NCI-H82 treated with DMSO at 0.1 percent for 48 hours (cell line): ENCODE measurements around the gene TTPAL.

Source experiments
- DNase-seq: peaks from one replicate; lab custom pipeline; 2025; ENCODE audit not compliant: unreplicated experiment; lab: John Stamatoyannopoulos, UW

Gene TTPAL

DNA sequence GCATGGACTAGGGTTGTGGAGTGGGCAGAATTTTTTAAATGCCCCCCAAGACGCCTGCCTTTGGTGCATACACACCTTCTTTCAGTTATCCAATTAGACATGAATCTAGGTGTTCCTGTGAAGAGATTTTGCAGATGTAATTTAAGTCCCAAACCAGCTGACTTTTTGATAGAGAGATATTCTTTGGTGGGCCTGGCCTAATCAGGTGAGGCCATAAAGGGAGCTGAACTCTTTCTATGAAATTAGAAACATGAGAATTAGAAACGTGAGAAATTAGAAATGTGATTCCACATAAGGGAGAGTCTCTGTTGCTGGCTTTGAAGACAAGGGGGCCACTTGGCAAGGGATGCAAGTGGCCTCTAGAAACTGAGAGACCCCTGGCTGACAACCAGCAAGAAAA lies 36.4 kb upstream of the TTPAL start:
- DNase-seq: no peak

DNA sequence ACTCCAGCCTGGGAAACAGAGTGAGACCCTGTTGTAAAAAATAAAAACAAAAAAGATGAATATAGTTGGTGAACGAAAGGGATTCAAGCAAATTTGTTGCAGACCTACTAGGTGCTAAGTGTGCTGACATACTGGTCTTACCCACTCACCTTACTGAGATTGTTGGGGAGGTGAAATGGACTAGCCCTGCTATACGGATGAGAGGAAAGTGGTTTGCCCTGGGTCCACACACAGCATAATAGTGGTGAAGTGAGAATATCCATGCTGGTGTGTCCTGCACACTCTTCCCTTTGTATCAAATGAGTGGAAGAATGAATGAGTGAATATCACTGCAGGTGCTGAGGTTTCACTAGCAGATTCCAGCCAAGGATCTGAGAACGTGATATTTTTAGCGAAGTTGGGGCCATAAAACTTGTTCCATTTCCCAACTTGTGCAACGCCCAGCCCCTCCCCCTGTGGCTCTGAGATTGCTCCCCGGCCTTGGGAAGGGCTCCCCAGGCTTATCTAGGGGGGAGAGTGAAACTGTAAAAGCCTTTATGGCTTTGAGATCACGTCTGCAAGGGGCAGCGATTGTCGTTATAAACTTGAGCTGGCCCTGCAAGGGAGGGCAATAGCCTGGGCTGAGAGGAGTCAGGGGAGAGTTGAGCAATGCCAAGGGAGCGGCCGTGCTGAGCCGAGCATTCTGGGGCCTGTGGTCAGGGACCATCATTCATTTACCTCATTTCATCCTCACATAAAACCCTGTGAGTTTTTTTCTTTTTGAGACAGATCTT lies 33.2 kb upstream of the TTPAL start:
- no peak for DNase-seq

DNA sequence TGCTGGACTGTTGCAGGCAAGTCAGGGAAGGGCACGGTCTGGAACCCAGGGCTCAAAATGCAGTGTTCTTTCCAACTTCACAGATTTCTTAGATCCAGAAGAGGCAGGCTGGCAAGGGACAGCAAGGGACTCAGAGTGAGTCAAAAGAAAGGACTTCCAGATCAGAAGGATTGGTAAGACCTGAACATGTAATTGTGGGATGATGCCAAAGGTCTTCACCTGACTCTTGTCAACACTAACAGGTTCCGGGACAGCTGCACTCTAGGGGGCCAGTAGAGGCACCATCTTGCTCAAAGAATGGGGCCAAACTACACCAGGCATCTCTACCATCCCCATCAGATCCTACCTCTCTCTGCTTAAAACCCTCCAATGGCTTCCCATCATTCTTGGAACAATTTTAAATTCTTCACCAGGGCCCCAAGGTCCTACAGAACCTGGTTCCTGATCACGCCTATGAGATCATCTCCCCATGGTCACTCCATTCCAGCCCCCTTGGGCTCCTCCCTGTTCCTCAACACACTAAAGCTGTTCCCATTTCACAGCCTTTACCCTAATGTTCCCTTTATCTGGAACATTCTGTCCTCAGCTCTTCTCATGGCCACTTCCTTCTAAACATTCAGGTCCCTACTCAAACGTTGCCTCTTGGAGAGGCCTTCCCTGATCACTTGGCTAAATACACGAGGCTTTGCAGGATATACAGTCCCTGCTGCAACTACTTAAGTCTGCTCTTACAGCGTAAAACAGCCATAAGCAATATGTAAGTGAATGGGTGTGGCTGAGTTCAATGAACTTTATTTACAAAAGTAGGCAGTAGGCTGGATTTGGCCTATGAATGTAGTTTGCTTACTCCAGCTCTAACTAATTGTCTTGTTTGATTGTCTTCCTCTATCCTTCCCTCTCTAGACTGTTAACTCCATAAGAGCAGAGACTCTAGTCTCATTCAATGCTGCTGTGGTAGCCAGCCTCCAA lies 29.6 kb upstream of the TTPAL start:
- DNase-seq: no peak

DNA sequence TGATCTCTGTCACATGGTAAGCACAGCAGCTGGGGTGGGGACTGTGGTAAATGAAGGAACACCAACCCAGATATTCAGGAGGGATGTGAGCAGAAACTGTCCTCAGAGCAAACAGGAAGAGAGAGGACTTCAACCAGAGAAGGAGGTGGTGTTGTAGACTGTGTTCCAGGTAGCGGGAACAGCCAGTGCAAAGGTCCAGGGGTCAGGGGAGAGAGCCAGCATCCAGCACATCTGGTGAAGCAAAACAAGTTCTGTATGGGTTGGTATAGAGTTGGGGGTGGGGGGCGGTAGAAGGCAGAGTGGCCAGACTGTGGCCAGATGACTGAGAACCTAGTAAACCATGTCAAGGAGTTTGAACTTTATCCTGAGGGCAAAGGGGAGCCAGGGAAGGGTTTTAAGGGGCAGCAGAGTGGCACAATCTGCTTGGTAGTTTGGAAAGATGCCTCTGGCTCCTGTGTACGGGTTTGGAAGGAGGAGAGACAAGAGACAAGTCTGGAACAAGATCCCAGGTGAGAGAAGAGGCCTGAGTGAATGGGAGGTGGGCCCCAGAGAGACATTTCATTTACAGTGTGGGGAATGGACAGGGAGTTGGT lies 27.8 kb upstream of the TTPAL start:
- no peak for DNase-seq

DNA sequence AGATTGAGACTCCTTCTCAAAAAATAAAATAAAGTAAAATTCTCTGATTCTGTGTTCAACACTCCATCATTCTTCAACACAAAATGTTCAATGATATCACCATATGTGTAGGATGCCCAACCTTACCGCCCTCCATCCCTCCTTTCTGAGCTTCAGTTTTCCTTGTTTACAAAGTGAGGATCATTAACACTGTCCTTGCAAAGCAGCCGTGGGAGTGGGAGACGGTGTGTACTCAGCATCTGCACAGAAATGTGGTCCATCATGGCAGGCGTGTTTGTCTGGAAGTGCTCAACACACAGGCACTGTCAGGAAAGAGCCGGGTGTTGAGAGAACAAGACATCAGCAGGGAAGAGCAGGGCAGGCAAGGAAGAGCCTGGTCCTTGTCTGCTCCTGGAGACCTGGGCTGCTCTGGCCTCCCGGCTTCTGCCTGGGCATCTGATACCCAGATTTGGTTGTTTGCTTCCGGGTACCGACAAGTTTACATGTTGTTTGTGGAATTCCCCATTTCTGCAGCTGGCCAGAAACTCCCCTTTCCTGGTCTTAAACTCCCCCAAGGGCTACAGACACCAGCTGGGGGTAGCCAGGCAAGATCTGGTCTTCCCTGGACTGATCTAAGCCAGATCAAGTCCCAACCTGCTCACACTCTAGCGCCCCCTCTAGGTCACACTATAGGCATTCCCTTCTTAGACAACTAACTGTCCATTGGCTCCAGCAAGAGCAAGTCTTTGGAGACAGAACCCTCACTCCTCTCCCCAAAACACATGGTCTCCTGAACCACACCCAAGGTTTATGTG lies 26.7 kb upstream of the TTPAL start:
- DNase-seq: peak; percentile 23

DNA sequence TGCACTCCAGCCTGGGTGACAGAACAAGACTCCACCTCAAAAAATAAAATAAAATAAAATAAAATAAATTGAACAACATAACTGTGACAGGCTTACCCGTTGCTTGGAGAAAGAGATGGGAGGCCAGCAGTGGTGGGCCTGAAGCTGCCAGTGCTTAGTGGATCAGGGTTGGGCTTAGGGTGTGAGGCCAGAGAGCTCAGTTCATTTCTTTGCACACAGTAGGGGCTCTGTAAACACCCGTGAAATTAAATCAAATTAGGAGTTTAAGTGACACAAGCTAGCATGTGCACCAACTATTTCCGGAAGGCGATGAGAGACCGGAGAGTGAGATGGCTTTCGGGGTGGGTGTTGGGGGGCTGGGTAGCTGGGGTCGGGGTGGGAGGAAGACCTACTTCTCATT lies 25.8 kb upstream of the TTPAL start:
- no peak for DNase-seq

DNA sequence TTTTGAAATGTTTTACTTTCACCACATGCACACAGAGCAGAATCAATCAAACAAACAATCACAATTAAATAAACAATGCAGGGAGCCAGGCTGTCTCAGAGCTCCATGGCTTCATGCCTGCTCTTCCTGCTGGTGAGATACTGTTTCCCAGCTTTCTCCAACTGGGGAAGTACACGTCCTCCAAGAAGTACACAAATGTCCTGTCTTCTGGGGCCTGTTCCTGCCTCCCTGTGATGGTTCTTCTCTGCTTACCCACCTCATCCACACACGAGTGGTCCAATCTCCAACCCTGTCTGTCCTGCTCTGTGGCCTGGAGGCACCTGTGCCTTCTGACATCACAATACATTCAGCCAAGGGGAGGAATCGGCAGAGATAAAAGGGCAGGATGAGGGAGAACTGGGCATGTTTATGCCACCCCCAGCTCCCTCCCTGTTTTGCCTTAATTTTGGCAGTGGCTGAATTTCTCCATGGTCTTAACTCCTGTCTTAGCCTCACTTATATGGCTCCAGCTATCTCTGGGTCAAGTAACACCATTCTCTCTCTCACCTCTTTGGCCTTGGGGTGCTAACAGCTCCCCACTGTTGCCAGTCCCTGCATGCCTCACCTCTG lies 25.3 kb upstream of the TTPAL start:
- no peak for DNase-seq

DNA sequence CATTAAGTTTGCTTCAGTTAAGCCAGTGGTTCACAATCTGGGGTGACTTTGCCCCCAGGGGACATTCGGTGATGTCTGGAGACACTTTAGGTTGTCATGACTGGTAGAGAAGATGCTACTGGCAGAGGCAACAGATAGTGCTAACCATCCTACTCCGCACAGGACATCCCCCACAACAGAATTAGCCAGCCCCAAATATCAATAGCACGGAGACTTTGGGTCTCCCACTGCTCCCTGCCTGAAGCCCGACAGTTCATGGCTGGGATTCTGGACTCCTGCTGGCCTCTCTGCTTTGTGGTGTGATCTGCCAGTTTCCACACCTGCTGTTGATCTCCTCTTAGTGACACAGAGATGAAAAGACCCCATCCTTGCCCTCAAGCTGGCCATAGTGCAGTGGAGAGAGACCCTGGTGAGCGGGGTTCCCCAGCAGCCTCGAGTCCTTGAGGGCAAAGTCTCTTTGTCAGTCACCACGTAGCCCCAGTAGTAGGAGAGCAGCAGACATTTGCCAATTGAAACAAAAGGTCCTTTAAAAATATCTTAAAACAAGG lies 24.7 kb upstream of the TTPAL start:
- no peak for DNase-seq

DNA sequence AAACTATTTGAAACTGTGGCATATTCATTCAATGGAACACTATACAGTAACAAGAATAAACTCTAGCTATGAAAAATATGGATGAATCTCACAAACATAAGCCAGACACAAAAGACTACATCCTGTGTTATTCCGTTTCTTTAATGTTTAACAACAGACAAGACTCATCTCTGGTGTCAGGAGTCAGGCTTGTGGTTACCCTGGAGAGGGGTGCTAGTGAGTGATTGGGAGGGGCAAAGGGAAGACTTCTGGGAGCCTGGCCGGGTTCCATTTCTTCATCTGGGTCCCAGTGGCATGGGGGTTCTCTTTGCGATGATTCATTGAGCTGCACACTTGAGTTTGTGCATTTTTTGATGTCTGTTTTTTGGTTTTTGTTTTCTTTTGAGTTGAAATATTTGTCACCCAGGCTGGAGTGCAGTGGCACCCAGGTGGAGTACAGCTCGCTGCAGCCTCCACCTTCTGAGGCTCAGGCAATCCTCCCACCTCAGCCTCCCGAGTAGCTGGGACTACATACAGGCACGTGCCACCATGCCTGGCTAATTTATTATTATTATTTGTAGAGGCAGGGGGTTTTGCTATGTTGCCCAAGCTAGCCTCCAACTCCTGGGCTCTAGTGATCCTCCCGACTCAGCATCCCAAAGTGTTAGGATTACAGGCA lies 21.2 kb upstream of the TTPAL start:
- DNase-seq: no peak

DNA sequence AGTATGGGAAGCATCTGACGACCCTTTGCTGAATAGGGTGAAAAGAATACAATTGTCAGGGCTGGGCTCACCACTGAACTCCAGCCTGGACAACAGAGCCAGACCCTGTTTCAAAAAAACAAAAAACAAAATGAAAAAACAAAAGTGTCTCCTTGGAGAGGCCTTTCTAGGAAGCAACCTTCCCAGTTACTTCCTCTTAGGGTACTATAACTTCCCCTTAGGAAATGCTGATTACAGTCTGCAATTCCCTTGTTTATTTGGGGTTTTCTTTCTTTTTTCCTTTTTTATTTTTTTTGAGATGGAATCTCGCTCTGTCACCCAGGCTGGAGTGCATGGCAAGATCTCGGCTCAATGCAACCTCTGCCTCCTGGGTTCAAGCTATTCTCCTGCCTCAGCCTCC lies 20.5 kb upstream of the TTPAL start:
- DNase-seq: no peak

DNA sequence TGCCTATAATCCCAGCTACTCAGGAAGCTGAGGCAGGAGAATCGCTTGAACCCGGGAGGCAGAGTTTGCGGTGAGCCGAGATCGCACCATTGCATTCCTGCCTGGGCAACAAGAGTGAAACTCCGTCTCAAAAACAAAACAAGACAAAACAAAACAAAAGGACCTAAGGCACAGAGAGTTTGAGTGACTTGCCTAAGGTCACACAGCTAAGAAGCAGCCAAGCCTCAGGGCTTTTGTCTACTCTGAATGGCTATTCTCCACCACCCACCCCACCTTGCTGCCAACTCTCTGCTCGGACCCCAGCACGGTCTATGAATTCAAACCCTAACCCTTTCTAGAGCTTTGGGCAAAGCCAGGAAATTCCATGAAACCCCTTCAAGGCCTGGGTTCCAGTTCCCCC lies 19.1 kb upstream of the TTPAL start:
- no peak for DNase-seq

DNA sequence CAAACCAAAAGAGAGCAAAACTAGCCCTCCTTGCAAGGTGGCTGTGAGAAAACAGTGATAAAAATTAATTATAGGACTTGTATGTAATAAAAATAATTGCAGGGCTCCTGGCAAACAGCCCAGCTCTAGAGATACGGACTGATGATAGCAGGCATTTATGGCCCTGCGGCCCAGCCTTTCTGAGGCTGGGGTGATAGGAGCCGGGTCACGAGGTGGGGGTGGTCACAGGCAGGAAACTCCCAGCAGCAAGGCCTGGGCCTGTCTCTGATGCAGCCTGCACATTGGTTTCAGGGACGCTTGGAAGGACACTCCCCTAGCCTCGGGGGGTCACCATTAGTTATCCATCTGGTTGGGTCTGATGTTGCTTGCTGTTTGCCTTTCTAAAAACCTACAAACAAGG lies 18.7 kb upstream of the TTPAL start:
- DNase-seq: no peak

DNA sequence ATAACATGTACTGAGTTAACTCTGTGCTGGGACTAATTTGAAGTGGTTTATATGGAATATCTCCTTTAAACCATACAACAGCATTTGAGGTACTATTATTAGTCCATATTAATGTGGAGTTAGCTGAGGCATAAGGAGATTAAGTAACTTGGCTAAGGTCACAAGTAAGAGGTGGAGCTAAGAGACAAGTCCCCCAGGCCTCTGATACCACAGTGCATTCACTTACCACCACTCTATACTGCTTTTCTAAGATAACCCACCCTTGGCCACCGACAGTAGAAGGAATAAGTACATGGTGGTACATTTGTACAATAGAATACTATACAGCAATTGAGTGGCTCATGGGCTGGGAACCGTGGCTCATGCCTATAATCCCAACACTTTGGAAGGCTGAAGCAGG lies 16.4 kb upstream of the TTPAL start:
- DNase-seq: no peak

DNA sequence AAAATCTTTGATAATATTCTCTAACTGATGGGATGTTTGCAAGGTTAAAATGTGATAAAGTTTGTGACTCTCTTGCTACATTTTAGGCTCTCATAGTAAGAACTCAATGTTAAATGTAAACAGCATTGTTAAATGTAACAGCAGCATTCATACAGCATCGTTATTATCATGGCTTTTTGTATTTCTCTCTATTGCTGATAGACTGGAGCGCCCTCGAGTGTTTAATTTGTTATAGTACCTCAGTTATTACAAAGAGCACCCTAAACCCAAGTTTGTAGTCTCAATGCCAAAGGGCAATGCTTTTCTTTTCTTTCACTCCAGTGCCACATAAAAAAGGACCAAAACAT lies 14.9 kb upstream of the TTPAL start:
- no peak for DNase-seq

DNA sequence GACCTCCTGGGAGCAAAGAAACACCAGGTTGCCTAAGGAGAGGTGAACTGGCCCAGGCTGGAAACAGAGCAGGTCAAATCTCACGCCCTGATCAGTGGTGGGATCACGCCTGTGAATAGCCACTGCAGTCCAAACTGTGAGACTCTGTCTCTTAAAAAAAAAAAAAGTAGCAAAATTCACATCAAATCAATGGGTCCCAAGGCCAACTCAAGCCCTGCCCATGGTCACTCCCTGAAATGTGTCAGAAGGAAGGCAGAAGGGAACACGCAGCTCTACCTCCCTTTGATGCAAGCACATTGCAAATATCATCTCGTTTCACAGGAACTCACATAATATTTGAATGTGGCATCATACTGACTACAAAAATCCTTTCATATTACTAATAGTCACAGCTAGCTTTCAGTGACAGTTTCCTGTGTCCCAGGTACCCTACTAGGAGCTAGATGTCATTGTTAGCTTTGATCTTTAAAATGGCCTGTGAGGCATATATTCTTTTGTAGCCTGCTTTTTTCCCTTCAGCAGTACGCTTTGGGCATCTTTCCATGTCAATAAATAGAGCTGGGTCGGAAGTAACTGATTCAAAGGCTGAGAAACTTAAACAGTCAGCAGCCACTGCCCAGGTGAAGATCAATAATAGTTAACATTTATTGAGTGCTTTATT lies 14.4 kb upstream of the TTPAL start:
- no peak for DNase-seq

DNA sequence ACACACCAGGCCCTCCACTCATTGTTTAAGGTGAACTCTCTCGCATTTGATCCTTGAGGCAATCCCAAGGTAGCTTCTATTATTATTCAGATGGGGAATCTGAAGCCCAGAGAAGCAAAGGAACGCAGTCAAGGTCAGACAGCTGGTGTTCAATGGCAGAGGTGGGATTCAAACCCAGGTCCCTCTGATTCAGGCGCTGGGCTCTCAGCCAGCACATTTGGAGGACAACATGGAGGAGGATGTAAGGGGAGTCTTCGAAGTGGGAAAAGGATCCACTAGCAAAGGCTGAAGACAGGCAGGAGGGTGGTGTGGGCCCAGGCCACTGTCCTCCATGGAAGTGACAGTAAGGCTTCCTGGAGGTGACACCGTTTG lies 13.9 kb upstream of the TTPAL start:
- no peak for DNase-seq

DNA sequence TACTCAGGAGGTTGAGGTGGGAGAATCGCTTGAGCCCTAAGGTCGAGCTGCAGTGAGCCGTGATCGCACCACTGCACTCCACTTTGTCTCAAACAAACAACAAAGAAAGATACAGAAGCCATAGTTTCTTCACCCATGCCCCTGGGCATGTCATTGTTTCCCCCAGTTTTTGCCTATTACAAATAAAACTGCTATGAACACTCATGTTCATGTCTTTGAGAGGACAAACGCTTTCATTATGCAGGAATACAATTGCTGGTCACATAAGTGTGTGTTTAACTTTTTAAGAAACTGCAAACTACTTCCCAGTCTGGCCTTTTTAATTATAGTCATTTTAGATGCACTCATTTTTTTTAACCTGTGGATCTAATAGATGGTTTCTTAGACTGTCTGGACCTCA lies 12.2 kb upstream of the TTPAL start:
- no peak for DNase-seq

DNA sequence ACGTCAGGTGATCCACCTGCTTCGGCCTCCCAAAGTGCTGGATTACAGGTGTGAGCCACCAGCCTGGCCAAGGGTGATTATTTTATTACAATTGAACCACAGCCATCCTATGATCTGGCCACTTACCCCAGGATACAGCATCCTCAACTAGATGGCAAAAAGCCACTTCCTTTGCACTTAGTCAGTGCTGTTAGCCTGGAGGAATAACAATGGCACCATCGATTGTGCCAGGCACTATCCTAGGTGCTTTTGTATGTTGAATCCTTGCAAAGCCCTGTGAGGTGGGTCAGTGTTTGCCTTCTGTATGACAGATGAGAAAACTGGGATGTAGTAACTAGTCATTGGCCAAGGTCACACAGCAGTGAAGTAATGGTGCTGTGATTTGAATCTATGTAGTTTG lies 11.2 kb upstream of the TTPAL start:
- no peak for DNase-seq

DNA sequence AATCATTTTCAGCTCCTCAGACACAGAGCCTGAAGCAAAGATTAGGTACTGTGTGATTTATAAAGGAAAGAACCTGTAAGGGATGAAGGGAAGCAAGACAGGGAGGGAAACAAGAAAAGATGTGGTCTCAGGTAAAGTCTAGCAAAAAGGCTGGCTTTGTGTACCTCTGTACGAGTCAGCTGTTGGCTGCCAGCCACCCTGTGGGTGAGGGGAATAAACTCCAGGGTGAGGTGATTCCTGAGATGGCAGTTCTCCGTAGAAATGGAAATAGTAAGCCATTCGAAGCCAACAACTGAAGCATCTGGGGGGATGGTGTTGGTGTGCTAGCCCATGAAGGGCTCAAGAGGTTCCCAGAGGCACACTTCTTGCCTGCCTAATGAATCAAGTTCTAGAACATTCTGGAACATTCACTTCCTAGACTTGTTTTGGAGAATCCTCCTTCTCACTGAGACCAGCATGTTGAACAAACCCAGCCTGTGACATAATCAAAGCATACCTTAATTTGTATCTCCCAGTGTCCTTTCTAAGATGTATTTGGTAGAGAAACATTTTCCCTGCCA lies 10.6 kb upstream of the TTPAL start:
- no peak for DNase-seq
